HG03575 (cell line): ENCODE results near the gene AKAP6.

Source experiments
- ATAC-seq: cut with Tn5 transposase; IDR thresholded peaks from one replicate; pipeline ENCODE4 v1.9.1; 2021; ENCODE audit not compliant: unreplicated experiment, insufficient number of reproducible peaks, low FRiP score; ENCODE audit errors: extremely low read depth

Gene AKAP6

DNA sequence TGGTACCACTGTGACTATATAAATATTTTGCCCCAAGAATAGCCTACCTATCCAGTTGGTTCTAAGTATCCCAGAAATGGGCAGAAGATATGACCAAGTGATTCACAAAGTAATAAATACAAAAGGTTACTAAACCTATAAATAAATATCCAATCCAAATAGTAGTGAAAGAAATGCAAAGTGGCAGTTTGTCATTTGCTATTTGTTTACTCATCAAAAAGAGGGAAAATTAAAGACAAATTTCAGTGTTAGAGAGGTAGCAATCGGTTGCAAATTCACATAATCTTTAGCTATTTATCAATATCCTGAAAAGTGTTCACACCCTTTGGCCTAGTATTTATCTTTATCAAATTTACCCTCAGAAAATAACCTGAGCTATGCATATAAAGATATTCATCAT lies 473.2 kb downstream of the AKAP6 start:
- ATAC-seq: no peak

DNA sequence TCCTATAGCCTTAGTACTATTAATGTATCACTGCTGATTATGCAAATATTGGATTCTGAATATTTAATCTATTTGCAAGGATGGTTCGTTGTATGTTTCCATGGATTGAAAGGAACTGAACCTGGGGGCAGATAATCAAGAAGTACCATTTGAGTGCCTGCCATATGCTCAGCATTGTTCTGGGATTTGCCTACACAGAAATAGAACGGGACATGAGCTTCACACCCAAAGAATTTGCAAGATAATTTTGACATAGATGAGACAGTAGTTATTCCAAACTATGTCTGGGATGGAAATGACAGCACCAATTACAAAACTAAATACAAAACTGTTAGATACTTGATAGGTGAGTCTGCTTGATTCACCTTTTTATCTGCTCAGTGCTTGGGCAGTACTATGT lies 476.9 kb downstream of the AKAP6 start:
- ATAC-seq: no peak

DNA sequence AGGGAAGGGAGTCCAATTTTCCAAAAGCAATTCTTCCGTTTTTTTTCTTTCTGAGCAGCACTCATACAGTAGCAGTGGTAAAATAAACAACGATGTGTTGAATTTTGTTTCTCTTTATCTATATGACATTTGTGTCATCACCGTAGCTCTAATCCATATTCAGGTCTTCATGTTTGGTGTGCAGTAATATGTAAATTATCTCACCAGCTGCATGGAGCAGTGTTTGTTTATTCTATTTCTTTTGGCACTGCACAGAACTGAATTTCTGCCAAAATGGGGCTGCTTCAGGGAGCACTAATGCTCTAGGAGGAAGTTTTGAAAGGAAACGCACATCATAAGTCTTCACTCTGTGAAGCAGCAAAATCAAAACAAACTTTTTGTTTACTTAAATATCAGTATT lies 479.5 kb downstream of the AKAP6 start:
- ATAC-seq: no peak

DNA sequence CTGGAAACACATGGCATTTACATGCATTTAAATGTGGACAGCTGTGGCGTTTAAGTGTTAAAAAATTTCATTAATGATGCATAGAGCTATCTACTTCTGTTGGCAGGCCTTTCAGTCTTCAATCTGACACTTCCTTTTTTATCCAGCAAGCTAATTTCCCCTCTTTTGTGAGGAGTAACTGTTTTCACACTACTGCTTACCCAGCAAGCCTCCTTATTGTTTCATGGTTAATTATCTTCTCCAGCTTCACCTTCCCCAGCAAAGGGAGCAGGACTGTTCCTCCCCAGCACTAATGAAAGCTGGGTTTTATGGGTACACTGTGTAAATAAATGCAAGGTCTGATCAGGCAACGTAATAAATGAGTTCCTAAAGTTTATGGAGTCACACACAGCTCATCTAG lies 480.2 kb downstream of the AKAP6 start:
- no peak for ATAC-seq

DNA sequence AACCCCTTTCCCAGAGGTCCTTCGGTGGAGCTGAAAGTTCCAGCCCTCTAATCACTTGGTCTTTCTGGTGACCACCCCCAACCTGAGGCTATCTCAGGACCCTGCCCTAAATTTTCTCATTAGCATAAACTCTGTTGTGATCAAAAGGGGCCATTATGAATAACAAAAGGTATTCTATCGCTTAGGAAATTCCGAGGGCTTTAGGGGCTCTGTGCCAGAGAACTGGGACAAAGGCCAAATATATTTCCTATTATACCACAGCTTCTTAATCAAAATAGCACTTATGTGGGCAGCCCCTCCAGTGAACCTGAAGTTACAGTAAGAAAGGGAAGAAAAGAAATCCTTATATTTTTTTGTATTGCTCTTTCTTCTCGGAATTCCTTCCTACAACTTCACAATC lies 484.3 kb downstream of the AKAP6 start:
- no peak for ATAC-seq

DNA sequence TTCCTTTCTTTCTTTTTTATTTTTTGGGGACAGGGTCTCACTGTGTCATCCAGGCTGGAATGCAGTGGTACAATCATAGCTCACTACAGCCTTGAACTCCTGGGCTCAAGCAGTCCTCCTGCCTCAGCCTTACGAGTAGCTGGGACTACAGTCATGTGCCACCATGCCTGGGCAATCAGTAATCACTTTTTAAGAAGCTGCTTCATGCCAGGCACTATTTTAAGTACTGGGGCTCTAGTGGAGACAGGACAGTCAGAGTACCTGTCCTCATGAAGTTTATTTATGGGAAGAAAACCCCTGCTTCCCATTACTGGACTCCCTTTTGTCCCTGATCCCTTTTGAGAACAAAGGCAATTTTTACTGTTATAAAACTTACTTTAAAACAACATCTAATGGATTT lies 485.6 kb downstream of the AKAP6 start:
- no peak for ATAC-seq

DNA sequence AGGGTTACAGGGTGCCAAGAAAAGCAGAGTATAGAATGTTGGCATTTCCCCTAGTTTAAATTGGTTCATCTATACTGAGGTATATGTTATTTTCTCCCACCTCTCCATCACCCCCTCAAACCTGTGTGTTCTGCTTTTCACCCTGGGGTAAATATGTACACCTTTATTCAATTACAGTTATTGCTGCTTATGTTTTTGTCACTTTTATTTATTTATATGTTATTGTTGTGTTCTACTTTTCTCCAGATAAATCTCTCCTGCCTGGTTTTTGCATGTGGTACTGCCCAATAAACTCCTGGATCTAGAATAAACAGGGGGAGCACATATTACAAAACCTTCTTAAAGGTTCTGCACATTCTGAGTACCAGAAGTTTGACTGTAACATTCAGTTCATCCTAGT lies 487.5 kb downstream of the AKAP6 start:
- ATAC-seq: no peak

DNA sequence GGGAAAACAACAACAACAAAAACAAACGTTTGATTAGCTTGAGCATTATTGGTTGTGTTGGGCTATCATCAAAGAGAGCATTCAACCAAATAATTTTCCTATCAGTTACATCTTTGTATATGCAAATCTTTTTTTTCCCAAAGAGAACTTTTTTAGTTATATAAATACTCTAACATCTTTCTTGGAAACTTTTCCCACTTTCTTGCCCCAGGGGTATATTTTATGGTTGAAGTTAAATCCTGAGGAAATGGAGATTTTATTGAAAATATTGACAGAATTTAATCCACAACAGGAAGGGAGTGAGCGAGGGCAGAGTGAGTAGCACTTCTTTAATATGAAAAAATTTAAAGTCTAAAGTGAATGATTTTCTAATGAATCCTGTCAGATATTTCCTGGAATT lies 488.7 kb downstream of the AKAP6 start:
- ATAC-seq: no peak

DNA sequence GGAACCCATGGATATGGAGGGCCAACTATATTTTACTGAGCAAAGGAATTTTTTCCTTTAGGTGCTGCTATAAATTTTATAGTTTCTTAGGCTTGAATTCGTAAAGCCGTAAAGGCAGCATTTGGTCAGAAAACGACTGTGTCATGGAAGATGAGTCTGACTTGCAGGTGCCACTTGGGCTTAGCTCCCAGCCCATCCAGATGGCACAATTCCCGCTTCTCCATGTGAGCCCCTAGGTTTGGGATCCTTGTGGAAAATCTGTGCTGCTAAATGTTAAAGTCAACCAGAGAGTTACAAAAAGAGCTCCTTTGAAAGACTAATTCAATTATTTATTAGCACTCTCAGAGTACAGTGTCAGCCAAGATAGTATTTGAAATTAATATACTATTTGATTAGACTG lies 489.5 kb downstream of the AKAP6 start:
- no peak for ATAC-seq

DNA sequence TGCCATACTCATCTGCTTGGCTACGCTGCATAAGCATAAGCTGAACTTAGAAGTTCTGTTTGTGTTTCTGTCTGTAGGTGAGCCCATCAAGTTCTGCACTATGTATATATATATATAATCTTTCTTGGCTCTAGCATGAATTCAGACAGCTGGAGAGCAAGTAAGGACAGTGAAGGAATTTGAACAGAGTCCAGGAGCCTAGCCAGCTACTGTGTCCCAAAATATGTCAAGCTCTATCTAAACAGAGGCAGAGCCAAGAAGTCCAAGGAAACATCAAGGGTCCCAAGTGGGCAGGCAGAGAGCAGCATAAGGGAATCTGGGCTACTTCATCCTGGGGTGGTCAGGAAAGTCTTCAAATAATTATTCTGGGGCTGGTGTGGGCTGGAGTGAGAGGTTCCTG lies 491.1 kb downstream of the AKAP6 start:
- ATAC-seq: no peak

DNA sequence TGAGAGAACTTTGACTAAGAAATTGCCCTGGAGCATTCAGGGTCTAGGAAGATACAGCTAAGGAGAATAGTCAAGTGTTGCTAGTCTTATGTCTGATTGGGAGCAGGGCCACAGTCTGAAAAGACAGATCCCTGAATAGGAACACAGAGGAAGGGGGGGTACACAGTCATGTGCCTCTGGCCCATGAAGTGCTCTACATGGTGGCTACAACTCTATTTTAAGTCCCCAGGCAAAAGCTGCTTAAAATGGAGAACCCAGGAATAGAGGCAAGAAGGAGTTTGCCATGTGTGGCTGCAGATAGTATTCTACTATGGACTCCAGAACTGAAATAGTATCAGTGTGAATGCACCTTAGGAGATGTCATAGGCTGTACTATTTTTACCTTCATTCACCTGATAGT lies 491.6 kb downstream of the AKAP6 start:
- ATAC-seq: no peak

DNA sequence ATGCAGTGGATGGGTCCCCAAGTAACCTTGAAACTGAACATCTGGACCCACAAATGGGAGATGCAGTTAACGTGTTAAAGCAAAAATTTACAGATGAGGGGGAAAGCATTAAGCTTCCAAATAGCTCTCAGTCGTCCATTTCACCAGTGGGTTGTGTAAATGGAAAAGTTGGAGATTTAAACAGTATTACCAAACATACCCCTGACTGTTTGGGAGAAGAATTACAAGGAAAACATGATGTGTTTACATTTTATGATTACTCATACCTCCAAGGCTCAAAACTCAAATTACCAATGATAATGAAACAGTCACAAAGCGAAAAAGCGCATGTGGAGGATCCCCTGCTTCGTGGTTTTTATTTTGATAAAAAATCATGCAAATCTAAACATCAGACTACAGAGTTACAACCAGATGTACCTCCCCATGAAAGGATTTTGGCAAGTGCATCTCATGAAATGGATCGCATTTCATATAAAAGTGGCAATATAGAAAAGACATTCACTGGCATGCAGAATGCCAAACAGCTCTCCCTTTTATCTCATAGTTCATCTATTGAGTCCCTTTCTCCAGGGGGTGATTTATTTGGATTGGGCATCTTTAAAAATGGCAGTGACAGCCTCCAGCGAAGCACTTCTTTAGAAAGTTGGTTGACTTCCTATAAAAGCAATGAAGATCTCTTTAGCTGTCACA lies 493.0 kb downstream of the AKAP6 start:
- no peak for ATAC-seq

DNA sequence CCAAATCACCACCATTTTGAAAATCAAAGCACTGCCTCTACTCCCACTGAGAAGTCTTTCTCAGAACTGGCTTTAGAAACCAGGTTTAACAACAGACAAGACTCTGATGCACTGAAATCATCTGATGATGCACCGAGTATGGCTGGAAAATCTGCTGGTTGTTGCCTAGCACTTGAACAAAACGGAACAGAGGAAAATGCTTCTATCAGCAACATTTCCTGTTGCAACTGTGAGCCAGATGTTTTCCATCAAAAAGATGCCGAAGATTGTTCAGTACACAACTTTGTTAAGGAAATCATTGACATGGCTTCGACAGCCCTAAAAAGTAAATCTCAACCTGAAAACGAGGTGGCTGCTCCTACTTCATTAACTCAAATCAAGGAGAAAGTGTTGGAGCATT lies 494.6 kb downstream of the AKAP6 start:
- ATAC-seq: no peak

DNA sequence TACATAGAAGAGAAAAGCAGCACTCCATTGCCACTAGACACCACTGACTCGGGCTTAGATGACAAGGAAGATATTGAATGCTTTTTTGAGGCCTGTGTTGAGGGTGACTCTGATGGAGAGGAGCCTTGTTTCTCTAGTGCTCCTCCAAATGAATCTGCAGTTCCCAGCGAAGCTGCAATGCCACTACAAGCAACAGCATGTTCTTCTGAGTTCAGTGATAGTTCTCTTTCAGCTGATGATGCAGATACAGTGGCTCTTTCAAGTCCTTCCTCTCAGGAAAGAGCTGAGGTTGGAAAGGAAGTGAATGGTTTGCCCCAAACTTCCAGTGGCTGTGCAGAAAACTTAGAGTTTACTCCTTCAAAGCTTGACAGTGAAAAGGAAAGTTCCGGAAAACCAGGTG lies 495.1 kb downstream of the AKAP6 start:
- ATAC-seq: no peak

DNA sequence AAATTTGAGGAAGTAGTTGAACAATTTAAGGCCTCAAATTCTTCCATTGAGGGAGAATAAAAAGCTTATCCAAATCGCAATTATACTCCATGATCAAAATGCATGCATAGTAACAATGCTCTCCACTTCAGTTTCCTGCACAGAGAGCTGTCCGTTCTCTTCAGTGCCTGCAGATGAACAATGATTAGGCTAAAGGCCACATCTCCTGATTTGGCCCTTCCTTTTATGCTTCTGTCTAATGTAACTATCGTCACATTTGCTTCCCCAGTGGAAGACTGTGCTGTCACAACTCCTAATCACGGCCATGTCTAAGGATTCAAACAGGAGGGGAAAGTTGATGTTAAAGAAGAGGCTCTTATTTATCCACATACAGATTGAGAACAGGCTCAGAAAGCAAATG lies 496.0 kb downstream of the AKAP6 start:
- no peak for ATAC-seq

DNA sequence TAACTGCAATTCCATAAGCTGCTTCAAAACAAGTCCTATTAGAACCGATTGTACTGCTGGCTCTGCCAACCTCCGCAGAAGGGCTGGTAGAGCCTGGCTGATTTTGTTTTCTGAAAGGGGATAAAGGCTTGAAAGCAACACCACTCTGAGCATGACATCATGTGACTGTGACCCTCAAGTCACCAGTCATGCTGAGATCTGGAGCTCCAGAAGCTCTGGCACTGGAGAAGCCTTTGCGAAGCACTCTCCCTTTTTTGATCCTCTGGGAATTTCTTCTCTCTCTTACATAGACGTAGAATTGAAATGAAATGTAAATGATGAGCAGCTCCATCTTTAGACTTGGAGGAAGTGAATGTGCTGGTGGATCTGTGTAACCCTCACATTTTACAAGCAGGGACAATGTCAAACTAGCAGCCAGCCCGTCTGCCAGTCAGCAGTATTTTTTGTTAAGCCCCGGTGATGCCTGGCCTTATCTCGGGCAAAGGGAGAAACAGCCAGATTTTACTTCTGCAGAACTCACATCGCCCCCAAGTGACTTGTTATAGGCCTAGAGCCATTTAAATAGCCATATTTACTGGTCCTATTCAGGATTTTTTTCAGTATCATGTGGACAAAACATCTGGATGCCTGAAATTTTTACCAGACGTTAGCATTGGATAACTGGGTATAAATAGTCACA lies 497.4 kb downstream of the AKAP6 start:
- ATAC-seq: no peak

DNA sequence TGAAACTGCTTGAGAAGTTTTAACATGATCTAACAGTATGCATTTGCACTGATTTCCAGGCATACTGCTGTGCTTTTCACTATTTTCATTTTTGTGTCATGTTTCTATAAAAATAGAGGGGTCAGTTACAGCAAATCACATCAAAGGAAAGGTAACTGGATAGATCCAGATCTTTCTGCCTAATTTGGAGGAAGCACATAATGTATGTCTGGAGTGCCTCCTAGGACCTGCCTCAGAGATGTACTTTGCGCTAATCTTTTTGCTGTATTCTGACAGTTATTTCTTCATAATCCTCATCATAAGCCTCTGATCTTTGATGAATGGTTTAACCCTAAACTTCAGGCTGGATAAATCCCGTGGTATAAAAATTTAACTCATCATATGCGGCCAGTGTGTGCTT lies 498.4 kb downstream of the AKAP6 start:
- ATAC-seq: no peak

DNA sequence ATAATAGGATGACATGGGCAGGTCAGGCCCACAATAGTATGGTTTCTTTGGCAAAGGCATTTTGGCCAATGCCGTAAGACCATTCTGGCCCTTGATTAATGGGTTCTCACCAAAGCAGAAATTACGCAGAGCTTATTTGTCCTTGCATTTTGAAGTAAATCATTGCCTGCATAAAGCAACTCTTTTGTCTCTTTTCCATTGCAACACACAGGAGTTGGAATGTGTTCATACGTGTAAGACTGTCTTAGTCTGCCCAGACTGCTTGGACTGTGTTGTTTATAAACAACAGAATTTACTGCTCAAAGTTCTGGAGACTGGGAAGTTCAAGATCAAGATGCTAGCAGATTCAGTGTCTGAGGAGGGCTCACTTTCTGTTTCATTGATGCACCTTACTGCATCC lies 506.8 kb downstream of the AKAP6 start:
- ATAC-seq: no peak

DNA sequence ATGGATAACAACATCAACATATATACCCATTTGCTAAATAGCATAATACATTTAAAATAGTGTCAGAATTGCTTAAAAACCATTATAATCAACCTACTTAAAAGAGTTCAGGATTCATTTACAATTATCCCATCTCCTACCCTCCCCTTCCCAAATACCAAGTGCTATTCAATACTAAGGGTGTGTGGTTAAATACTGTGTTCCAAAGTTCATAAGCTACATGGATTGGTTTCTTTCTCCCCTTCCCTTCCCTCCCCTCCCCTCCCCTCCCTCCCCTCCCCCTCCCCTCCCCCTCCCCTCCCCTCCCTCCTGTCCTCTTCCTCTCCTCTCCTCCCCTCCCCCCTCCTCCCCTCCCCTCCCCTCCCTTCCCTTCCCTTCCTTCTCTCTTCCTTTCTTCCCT lies 512.6 kb downstream of the AKAP6 start:
- ATAC-seq: no peak

DNA sequence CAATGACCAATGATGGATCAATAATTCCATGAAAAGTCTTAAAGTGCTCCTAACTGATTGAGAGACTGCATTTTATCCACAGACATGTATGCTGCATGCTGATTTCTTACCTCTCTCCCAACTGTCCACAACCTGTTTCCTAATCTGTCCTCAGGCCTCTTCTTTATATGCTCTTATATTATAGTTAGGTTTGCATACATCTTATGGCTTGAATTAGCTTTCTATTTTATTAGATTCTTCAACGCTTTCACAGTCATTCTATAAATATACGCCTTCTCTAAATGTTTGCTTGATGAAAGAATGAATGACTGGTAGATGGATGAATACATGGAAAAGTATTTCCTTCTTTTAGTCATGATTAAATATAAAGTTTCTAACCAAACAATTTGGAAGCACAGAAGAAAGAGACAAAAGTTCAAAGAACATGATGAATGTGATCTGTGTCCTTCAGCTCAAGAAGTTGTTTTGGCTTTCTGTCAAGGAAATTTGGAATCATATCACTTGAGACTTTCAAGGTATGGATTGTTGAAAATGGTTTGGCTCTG lies 517.8 kb downstream of the AKAP6 start:
- ATAC-seq: no peak

DNA sequence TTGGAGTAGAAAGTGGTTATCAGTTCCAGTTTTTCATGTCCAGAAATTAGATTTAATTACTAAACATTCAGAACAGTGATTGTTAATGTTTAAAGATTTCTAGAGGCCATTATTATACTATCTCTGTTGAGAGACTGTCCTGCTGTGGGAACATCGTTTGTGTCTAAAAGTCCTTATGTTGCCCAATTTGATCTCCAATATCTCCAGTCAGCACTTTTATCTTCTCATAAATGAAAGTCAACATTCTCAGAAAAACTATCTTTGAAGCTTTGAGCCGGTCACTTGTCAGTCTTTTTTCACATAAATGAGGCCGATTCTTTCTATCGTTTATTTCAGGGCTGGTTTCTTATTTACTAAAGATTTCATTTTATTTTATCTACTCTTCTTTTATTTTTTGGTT lies 518.8 kb downstream of the AKAP6 start:
- no peak for ATAC-seq
